Measurements from ENCODE around the gene CHRDL2. TPM values are rescaled to one million over a fixed set of nuclear protein-coding genes. Genes with fewer than 3 reads are reported as not detected.

The CHRDL2 gene
- total and polyA plus RNA-seq, 2 of the 4 experiments (the other 2 are of a cell fraction) = 0.80 TPM; not detected in 1

GRCh38 chr11:74777038-74777437 lies 45.8 kb upstream of the CHRDL2 start:
- 0 out of 2 replicates have a peak overlapping the region, but pooled peaks have one; percentile 60 for H3K23ac ChIP-seq (ENCODE audit: low read depth, low read length)
- no peaks in the 10 kb centered on the region for H3K9me3 ChIP-seq (ENCODE audit: control insufficient read depth, insufficient read depth, low read length)
- H3K9ac ChIP-seq (ENCODE audit: low read depth, low read length) = no peak overlapping the region
- dilution Hi-C loops (cut with HindIII; ENCODE audit: low sequenced_read_pairs, unreplicated experiment) (no loop called here), in situ Hi-C loops (cut with MboI; ENCODE audit: low sequenced_read_pairs) (no loop called here), intact Hi-C loops (cut with micrococcal nuclease) (no loop called here)
- TF ChIP-seq SMC3 (IDR thresholded peaks at IDR 0.05; ENCODE audit: low read depth, low read length) (no peak), POLR2A (IDR thresholded peaks at IDR 0.05; ENCODE audit: low read depth, low read length) (no peak), MAZ (IDR thresholded peaks at IDR 0.05; ENCODE audit: borderline replicate concordance, low read depth, low read length) (no peak), NFE2L2 (IDR thresholded peaks at IDR 0.05; ENCODE audit: low read depth, low read length) (no peak), ELK1 (IDR thresholded peaks at IDR 0.05; ENCODE audit: borderline replicate concordance, low read depth, low read length) (no peak), RCOR1 (IDR thresholded peaks at IDR 0.05; ENCODE audit: insufficient replicate concordance, low read length) (no peak), MXI1 (IDR thresholded peaks at IDR 0.05; ENCODE audit: borderline replicate concordance, low read depth, low read length) (no peak)
- H3K27me3 ChIP-seq (ENCODE audit: control insufficient read depth, insufficient read depth, low read length) = no peaks in the 10 kb centered on the region
- H3K4me1 ChIP-seq (ENCODE audit: control insufficient read depth, insufficient read depth, low read length) = peaks cover 20% of the 10 kb centered on the region
- no peak overlapping the region for H3K4me2 ChIP-seq (ENCODE audit: low read depth, low read length)
- no peak overlapping the region for H2BK20ac ChIP-seq (ENCODE audit: low read depth, low read length)
- H3K14ac ChIP-seq (replicated peaks; ENCODE audit: low read depth, low read length) = peak overlapping the region; percentile 54
- H3K36me3 ChIP-seq (ENCODE audit: control insufficient read depth, insufficient read depth, low read length) = no peaks in the 10 kb centered on the region
- no peak overlapping the region for H3K18ac ChIP-seq (ENCODE audit: low read depth, low read length)
- no peak overlapping the region for H2BK120ac ChIP-seq (ENCODE audit: low read depth, low read length)
- peaks cover 75% of the 10 kb centered on the region for H4K20me1 ChIP-seq (ENCODE audit: insufficient read depth, low read length)
- H2BK5ac ChIP-seq (ENCODE audit: low read depth, low read length, poor library complexity, severe bottlenecking) = no peak overlapping the region
- no peak overlapping the region for H4K8ac ChIP-seq (ENCODE audit: low read depth in 2 of 2, low read length in 2 of 2)
- ChIA-PET CTCF (no interaction called here), POLR2A (ENCODE audit: unreplicated experiment) (no interaction called here)
- H2BK15ac ChIP-seq (ENCODE audit: low read depth, low read length) = no peak overlapping the region
- no TSS peak for BruUV-seq (replicated peaks)
- DNase-seq = no peak
- peaks cover 50 to 76% of the 10 kb centered on the region in 2 experiments for H3K79me1 ChIP-seq (ENCODE audit: low read depth in 1 of 2, low read length in 2 of 2)
- H2AK9ac ChIP-seq (replicated peaks; ENCODE audit: low read depth, low read length, poor library complexity) = peak overlapping the region; percentile 58
- no peak for ATAC-seq (ENCODE audit: low read depth)
- H3K4me3 ChIP-seq (ENCODE audit: insufficient read depth, low read depth, low read length) = no peak overlapping the region
- no peak overlapping the region for H4K91ac ChIP-seq (ENCODE audit: insufficient read depth, low read depth, low read length)
- 0 out of 2 replicates have a peak overlapping the region, but pooled peaks have one; percentile 33 for H2AK5ac ChIP-seq (ENCODE audit: low read depth, low read length)
- H3K56ac ChIP-seq (ENCODE audit: extremely low read depth, insufficient read depth, low read length) = no peak overlapping the region
- H3K4ac ChIP-seq (ENCODE audit: low read depth, low read length) = no peak overlapping the region; the same call in 1 of the 2 replicates
- H3K9me1 ChIP-seq (ENCODE audit: insufficient read depth, low read length) = peaks cover 16% of the 10 kb centered on the region
- no peak overlapping the region for H2AFZ ChIP-seq (replicated peaks; ENCODE audit: low read length, poor library complexity)
- H3K27ac ChIP-seq (ENCODE audit: insufficient read depth, low read length) = no peak overlapping the region
- H4K5ac ChIP-seq (ENCODE audit: low read depth, low read length) = no peak overlapping the region
